Keratinocyte (primary cell): ENCODE results near the gene AP3S1.

Source experiments
- EZH2 ChIP-seq: IDR thresholded peaks from one replicate; pipeline ENCODE4 v1.6.1; 2012; ENCODE audit warnings: inconsistent platforms, mild to moderate bottlenecking, low read length, moderate library complexity
- TF ChIP-seq, protein P1 (sequence below), 3 experiments: IDR thresholded peaks in 1 of 3; conservative IDR thresholded peaks in 1 of 3; optimal IDR thresholded peaks in 1 of 3; 2 replicates in 2 of 3; 3 replicates in 1 of 3; pipeline versions ENCODE3 to v1.5.1; 2011; ENCODE audit warnings: low read length in 3 of 3, mild to moderate bottlenecking in 3 of 3, moderate library complexity in 2 of 3, control low read depth in 1 of 3, inconsistent platforms in 1 of 3; ENCODE audit not compliant: insufficient read depth in 2 of 3; ENCODE audit errors: extremely low read depth in 1 of 3

DNA sequence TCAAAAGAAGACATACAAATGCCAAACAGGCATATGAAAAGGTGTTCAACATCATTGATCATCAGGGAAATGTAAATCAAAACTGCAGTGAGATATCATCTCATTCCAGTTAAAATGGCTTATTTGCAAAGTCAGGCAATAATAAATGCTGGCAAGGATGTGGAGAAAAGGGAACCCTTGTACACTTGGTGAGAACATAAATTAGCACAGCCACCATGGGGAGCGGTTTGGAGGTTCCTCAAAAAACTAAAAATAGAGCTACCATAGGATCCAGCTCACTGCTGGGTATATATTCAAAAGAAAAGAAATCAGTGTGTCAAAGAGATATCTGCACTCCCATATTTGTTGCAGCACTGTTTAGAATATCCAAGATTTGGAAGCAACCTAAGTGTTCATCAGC lies 50.3 kb downstream of the AP3S1 start:
- TF ChIP-seq, protein P1, sequence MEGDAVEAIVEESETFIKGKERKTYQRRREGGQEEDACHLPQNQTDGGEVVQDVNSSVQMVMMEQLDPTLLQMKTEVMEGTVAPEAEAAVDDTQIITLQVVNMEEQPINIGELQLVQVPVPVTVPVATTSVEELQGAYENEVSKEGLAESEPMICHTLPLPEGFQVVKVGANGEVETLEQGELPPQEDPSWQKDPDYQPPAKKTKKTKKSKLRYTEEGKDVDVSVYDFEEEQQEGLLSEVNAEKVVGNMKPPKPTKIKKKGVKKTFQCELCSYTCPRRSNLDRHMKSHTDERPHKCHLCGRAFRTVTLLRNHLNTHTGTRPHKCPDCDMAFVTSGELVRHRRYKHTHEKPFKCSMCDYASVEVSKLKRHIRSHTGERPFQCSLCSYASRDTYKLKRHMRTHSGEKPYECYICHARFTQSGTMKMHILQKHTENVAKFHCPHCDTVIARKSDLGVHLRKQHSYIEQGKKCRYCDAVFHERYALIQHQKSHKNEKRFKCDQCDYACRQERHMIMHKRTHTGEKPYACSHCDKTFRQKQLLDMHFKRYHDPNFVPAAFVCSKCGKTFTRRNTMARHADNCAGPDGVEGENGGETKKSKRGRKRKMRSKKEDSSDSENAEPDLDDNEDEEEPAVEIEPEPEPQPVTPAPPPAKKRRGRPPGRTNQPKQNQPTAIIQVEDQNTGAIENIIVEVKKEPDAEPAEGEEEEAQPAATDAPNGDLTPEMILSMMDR (optimal IDR thresholded peaks at IDR 0.05 in 1 of 3, IDR thresholded peaks at IDR 0.05 in 1 of 3, conservative IDR thresholded peaks at IDR 0.05 in 1 of 3; ENCODE audit: extremely low read depth in 1 of 3, insufficient read depth in 2 of 3, low read length in 3 of 3), result no peak
- no peak for TF ChIP-seq EZH2
